ENCODE data around the gene ACOX1. TPM values are rescaled to one million over a fixed set of nuclear protein-coding genes. Genes with fewer than 3 reads are reported as not detected.

The ACOX1 gene
- polyA plus RNA-seq, 1 of the 3 experiments (the other 2 are of a cell fraction), result 21.5 TPM

DNA sequence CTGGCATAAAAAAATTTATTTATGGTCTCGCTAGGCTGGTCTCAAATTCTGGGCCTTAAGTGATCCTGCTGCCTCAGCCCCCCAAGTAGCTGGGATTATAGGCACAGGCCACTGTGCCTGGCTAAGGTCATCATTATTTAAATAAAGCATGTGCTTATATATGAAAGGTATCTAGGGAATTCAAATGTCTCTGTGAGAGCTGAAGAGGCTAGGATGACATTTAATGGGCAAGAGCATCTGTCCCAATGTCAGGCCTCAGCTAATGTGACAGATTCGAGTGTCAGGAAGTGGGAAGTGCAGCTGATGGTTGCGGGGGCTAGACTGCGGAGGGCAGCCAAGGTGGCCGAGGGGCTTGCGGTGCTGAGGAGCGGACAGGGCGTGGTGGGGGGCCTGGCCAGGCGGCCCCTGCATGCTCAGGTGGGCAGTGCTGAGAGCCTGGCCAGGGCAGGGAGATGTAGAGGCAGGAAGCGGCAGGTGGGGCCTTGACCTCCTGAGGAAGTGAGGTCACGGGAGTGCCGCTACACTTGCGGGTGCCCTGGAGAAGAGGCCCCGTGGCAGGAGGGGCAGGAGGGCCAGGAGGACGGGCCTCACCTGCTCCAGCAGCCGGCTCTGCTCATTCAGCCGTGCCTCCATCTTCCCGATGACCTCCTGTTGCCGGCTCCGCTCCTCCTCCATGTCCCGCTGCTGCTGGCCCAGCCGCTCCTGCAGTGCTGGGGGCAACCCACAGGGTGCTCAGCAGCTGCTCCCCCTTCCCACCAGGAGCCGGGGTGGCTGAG lies 61.6 kb downstream of the ACOX1 start:
- no peaks in the 10 kb centered on the region for H3K27me3 ChIP-seq (ENCODE audit: insufficient read depth)
- H3K27ac ChIP-seq (ENCODE audit: low read depth in 2 of 2, low read length in 1 of 2), result no peak overlapping the region
- peaks cover 3 to 4% of the 10 kb centered on the region in 2 experiments for H3K36me3 ChIP-seq (replicated peaks in 1 of 2; ENCODE audit: control insufficient read depth in 1 of 2, insufficient read depth in 2 of 2, low read length in 1 of 2)
- H3K9ac ChIP-seq, result no peak overlapping the region
- no peaks in the 10 kb centered on the region for H3F3A ChIP-seq (replicated peaks; ENCODE audit: insufficient read depth)
- POLR2A ChIA-PET, result interaction anchor here (0.5 to 1.0 kb wide), 2 partner anchors 11 to 12 kb away, joined by 3 to 4 read pairs; partner anchors contain the start of gene MRPL38
- DNase-seq, result no peak
- H2AFZ ChIP-seq (ENCODE audit: low read depth), result no peak overlapping the region
- no peaks in the 10 kb centered on the region for H3K4me1 ChIP-seq (ENCODE audit: control insufficient read depth in 1 of 2, insufficient read depth in 2 of 2, low read depth in 1 of 2, low read length in 1 of 2)
- H3K4me3 ChIP-seq (ENCODE audit: low read depth in 2 of 2, low read length in 1 of 2), result no peak overlapping the region
- 97% methylated on average over 18 of the region's 23 CpGs for WGBS (ENCODE audit: low lambda C conversion rate)
- CTCF ChIA-PET, result interaction anchor here (0.9 to 5.3 kb wide), 5 partner anchors 10 to 91 kb away, joined by 3 to 28 read pairs (median 10); partner anchors contain the start of gene MRPL38
- TF ChIP-seq SIN3A (IDR thresholded peaks at IDR 0.05; ENCODE audit: borderline replicate concordance, low read depth, low read length) (no peak), MEF2A (IDR thresholded peaks at IDR 0.05; ENCODE audit: borderline replicate concordance, low read depth) (no peak), RAD21 (IDR thresholded peaks at IDR 0.05; ENCODE audit: low read length) (no peak), RXRA (IDR thresholded peaks at IDR 0.05; ENCODE audit: borderline replicate concordance, low read depth) (no peak), FOXJ3 (CRISPR knock-in tag; IDR thresholded peaks at IDR 0.05) (no peak), TAF1 (IDR thresholded peaks at IDR 0.05; ENCODE audit: borderline replicate concordance, low read depth, low read length) (no peak)
- TF ChIP-seq, protein P1, sequence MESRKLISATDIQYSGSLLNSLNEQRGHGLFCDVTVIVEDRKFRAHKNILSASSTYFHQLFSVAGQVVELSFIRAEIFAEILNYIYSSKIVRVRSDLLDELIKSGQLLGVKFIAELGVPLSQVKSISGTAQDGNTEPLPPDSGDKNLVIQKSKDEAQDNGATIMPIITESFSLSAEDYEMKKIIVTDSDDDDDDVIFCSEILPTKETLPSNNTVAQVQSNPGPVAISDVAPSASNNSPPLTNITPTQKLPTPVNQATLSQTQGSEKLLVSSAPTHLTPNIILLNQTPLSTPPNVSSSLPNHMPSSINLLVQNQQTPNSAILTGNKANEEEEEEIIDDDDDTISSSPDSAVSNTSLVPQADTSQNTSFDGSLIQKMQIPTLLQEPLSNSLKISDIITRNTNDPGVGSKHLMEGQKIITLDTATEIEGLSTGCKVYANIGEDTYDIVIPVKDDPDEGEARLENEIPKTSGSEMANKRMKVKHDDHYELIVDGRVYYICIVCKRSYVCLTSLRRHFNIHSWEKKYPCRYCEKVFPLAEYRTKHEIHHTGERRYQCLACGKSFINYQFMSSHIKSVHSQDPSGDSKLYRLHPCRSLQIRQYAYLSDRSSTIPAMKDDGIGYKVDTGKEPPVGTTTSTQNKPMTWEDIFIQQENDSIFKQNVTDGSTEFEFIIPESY (IDR thresholded peaks at IDR 0.05; ENCODE audit: borderline replicate concordance, low read depth), result no peak
- H3K9me2 ChIP-seq, result no peaks in the 10 kb centered on the region
- no peaks in the 10 kb centered on the region for H4K20me1 ChIP-seq (ENCODE audit: insufficient read depth)
- no peaks in the 10 kb centered on the region for H3K79me2 ChIP-seq (ENCODE audit: insufficient read depth)
- no peak overlapping the region for H3K4me2 ChIP-seq
- no peaks in the 10 kb centered on the region for H3K9me3 ChIP-seq

DNA sequence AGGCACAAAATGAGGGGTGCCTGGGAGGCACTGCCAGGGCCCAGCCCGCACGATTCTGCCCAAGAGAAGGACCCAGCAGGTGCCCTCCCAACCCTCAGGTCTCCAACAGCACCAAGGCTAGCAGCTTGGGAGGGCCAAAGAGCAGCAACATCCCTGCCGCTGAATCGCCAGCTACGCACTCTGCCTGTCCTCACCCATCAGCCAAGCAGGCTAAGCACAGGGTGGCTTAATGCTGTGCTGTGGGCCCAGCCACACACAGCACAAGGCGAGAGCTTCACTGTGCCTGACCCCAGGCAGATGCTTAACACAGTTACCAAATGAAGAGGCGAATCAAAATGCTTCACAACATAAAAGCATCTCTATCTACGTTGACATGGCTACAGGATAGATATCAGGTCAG lies 63.7 kb downstream of the ACOX1 start:
- Histone ChIP-seq H3F3A (replicated peaks; ENCODE audit: insufficient read depth) (no peaks in the 10 kb centered on the region), H3K9me2 (no peaks in the 10 kb centered on the region), H3K36me3 (replicated peaks in 1 of 2; ENCODE audit: control insufficient read depth in 1 of 2, insufficient read depth in 2 of 2, low read length in 1 of 2) (peaks cover 4 to 8% of the 10 kb centered on the region in 2 experiments), H3K4me1 (ENCODE audit: control insufficient read depth in 1 of 2, insufficient read depth in 2 of 2, low read depth in 1 of 2, low read length in 1 of 2) (peaks cover 0 to 5% of the 10 kb centered on the region in 2 experiments; a peak in 1 of 4 replicates), H2AFZ (ENCODE audit: low read depth) (no peak overlapping the region), H3K27ac (ENCODE audit: low read depth in 2 of 2, low read length in 1 of 2) (no peak overlapping the region), H3K27me3 (ENCODE audit: insufficient read depth) (no peaks in the 10 kb centered on the region), H3K9ac (no peak overlapping the region), H3K4me3 (ENCODE audit: low read depth in 2 of 2, low read length in 1 of 2) (no peak overlapping the region), H3K4me2 (no peak overlapping the region), H3K79me2 (ENCODE audit: insufficient read depth) (no peaks in the 10 kb centered on the region), H3K9me3 (no peaks in the 10 kb centered on the region), H4K20me1 (ENCODE audit: insufficient read depth) (no peaks in the 10 kb centered on the region)
- ChIA-PET CTCF (interaction anchor here (0.6 to 5.3 kb wide), 7 partner anchors 10 to 115 kb away, joined by 3 to 28 read pairs (median 3); partner anchors contain the start of genes CDK3 and MRPL38), POLR2A (interaction anchor here (1.3 kb wide), 1 partner anchor 10 kb away, joined by 5 read pairs; no protein-coding TSS in a partner anchor)
- WGBS (ENCODE audit: low lambda C conversion rate), result 84% methylated on average over 8 of the region's 8 CpGs
- DNase-seq, result no peak
- TF ChIP-seq, protein P2, sequence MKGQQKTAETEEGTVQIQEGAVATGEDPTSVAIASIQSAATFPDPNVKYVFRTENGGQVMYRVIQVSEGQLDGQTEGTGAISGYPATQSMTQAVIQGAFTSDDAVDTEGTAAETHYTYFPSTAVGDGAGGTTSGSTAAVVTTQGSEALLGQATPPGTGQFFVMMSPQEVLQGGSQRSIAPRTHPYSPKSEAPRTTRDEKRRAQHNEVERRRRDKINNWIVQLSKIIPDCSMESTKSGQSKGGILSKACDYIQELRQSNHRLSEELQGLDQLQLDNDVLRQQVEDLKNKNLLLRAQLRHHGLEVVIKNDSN (IDR thresholded peaks at IDR 0.05; ENCODE audit: borderline replicate concordance, low read depth), result no peak
- no peak for TF ChIP-seq MXI1 (IDR thresholded peaks at IDR 0.05; ENCODE audit: low read depth, low read length)
- no peak for TF ChIP-seq NFIC (IDR thresholded peaks at IDR 0.05; ENCODE audit: borderline replicate concordance)
- TF ChIP-seq FOSL2 (IDR thresholded peaks at IDR 0.05; ENCODE audit: borderline replicate concordance, low read depth), result no peak
- TF ChIP-seq FOXJ3 (CRISPR knock-in tag; IDR thresholded peaks at IDR 0.05), result no peak
- no peak for TF ChIP-seq ELF1 (IDR thresholded peaks at IDR 0.05)
- TF ChIP-seq TCF12 (IDR thresholded peaks at IDR 0.05), result no peak
- TF ChIP-seq RCOR1 (IDR thresholded peaks at IDR 0.05; ENCODE audit: low read length), result no peak
- TF ChIP-seq, protein P3, sequence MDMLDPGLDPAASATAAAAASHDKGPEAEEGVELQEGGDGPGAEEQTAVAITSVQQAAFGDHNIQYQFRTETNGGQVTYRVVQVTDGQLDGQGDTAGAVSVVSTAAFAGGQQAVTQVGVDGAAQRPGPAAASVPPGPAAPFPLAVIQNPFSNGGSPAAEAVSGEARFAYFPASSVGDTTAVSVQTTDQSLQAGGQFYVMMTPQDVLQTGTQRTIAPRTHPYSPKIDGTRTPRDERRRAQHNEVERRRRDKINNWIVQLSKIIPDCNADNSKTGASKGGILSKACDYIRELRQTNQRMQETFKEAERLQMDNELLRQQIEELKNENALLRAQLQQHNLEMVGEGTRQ (IDR thresholded peaks at IDR 0.05; ENCODE audit: borderline replicate concordance, low read depth, low read length), result no peak
- no peak for TF ChIP-seq TAF1 (IDR thresholded peaks at IDR 0.05; ENCODE audit: borderline replicate concordance, low read depth, low read length)
- no peak for TF ChIP-seq NRF1 (IDR thresholded peaks at IDR 0.05; ENCODE audit: low read depth, low read length)
- no peak for TF ChIP-seq GATA2 (CRISPR knock-in tag; IDR thresholded peaks at IDR 0.05)
- no peak for TF ChIP-seq FOXM1 (IDR thresholded peaks at IDR 0.05; ENCODE audit: low read depth)
- TF ChIP-seq GABPA (IDR thresholded peaks at IDR 0.05; ENCODE audit: low read depth), result no peak
- TF ChIP-seq, protein P1 (IDR thresholded peaks at IDR 0.05; ENCODE audit: borderline replicate concordance, low read depth), result no peak
- no peak for TF ChIP-seq POLR2AphosphoS5 (IDR thresholded peaks at IDR 0.05; ENCODE audit: low read depth, low read length)
- TF ChIP-seq RXRA (IDR thresholded peaks at IDR 0.05; ENCODE audit: borderline replicate concordance, low read depth), result no peak

All from SK-N-SH (cell line).